Stimulated activated naive B cell treated with anti-CD40 and anti-IgM and Interleukin-4, amounts not matched to agents 10 μg/mL and 1 μg/mL and 100 μg/mL, for 72 hours (primary cell): ENCODE data around the gene AGGF1.

ENCODE experiments used
- ATAC-seq, 2 donors: fragments of 150-1000 bp; cut with Tn5 transposase; replicated peaks; 2 replicates each; pipeline ENCODE4 v1.10.0; 2021; ENCODE audit warnings: moderate library complexity in 1 of 2
- DNase-seq: peaks from one replicate; pipeline ENCODE4 v3.0.0; 2021
- H3K27ac Mint-ChIP-seq: one replicate; pipeline ENCODE4 v1.8.0; 2022; ENCODE audit warnings: mild to moderate bottlenecking, mixed read lengths
- H3K27me3 Mint-ChIP-seq, 2 donors: one replicate each; pipeline ENCODE4 v1.8.0; 2022; ENCODE audit warnings: mixed read lengths in 2 of 2
- H3K36me3 Mint-ChIP-seq, 2 donors: one replicate each; pipeline ENCODE4 v1.8.0; 2022; ENCODE audit warnings: mixed read lengths in 2 of 2, mild to moderate bottlenecking in 1 of 2
- H3K4me1 Mint-ChIP-seq, 2 donors: one replicate each; pipeline ENCODE4 v1.8.0; 2022; ENCODE audit warnings: mixed read lengths in 2 of 2, mild to moderate bottlenecking in 1 of 2
- H3K4me3 Mint-ChIP-seq, 2 donors: one replicate each; pipeline ENCODE4 v1.8.0; 2022; ENCODE audit warnings: mild to moderate bottlenecking in 2 of 2, mixed read lengths in 2 of 2, moderate library complexity in 1 of 2
- H3K9me3 Mint-ChIP-seq, 2 donors: one replicate each; pipeline ENCODE4 v1.8.0; 2022; ENCODE audit warnings: mixed read lengths in 2 of 2, mild to moderate bottlenecking in 1 of 2

Gene AGGF1

DNA sequence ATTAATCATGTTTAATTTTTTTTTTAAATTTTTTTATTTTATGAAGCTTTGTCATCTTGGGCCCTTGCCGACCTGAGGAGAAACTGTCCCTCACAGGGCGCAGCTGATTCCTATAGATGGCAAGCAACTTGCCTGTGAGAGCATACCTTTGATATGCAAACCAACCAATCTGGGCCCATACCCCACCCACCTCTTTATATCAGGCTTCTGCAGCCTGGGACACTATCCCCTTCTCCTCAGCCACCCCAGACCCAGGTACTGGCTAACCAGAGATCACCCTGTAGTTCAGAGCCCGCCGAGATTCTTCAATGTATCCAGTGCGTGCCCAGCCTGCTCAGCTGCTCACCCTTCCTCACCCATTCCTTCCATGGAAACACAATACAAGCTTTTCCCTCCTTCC is 18.7 kb upstream of the AGGF1 start:
- Mint-ChIP-seq H3K4me1 (no peaks in the 10 kb centered on the region), H3K9me3 (no peaks in the 10 kb centered on the region), H3K36me3 (no peaks in the 10 kb centered on the region), H3K27me3 (peaks cover 0 to 16% of the 10 kb centered on the region in 2 donors), H3K27ac (no peak overlapping the region), H3K4me3 (no peak overlapping the region)
- ATAC-seq, result no peak
- no peak for DNase-seq

DNA sequence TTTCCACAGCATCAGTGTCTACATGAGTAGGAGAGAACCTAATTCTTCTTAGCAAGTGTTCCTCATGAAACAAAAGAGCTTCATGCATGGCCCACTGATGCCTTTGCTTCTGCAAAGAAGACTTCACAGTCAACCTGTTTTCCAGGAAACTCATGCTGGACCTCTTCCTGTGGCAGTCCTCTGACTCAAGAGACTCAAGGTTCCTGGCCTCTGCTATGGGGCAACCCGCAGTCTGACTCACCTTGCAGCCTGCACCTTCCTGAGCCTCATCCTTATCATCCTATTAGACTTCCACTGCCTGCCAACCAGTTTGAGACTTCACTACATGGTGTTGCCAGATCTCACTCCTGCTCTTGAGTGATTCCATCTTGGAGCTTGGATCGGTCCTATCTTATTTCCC is 17.6 kb upstream of the AGGF1 start:
- H3K27me3 Mint-ChIP-seq, result peaks cover 0 to 16% of the 10 kb centered on the region in 2 donors
- ATAC-seq (no peak), DNase-seq (no peak)
- no peaks in the 10 kb centered on the region for H3K4me1 Mint-ChIP-seq
- H3K36me3 Mint-ChIP-seq, result no peaks in the 10 kb centered on the region
- H3K9me3 Mint-ChIP-seq, result no peaks in the 10 kb centered on the region
- no peak overlapping the region for H3K27ac Mint-ChIP-seq
- H3K4me3 Mint-ChIP-seq, result no peak overlapping the region

DNA sequence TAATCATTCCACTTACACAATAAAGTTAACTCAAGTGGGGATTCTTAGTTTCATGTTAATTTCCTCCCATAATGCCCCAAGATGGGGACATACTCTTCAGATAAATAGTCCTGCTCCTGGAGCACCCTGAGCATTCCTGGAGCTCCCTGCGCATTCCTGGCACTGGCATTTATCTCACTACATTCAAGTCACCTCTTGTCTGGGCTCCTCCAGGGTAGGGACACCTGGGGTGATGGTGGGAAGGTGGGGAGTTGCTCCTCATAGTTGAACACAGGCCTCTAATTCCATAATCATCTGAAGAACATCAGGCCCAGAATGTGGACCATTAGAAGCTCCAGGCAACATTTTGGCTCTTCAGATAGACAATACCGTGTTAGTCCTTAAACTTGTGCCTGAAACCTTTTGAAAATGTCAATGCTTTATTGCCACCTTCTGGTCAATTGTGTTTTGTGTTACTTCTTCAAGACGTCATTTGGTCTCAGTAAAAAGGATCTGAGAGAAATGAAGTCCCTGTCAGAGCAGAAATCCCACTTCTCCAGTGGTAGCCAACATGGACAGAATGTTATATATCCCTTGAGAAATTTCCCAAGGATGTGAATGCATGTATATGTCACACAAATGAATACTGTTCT is 14.2 kb upstream of the AGGF1 start:
- no peak overlapping the region for H3K27ac Mint-ChIP-seq
- H3K4me3 Mint-ChIP-seq, result no peak overlapping the region
- no peaks in the 10 kb centered on the region for H3K36me3 Mint-ChIP-seq
- no peak for DNase-seq
- ATAC-seq, result peak; percentile 41 to 44
- no peaks in the 10 kb centered on the region for H3K4me1 Mint-ChIP-seq
- no peaks in the 10 kb centered on the region for H3K9me3 Mint-ChIP-seq
- peaks cover 9 to 24% of the 10 kb centered on the region in 2 donors for H3K27me3 Mint-ChIP-seq

DNA sequence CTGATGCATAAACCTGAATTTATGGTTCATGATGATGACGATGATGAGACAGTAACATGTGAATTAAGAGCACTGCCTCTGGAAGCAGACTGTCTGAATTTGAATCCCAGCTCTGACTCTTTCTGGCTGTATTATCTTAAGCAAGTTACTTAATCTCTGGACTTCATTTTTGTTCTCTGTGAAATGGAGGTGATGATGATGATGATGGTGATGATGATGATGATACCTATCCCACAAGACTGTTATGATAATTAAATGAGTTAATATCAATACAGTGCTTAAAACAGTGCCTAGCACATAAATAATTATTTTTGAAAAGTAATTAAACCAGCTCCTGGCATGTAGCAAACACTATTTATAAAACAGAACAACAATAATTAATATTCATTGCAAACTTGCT is 13.2 kb upstream of the AGGF1 start:
- Mint-ChIP-seq H3K27ac (no peak overlapping the region), H3K9me3 (no peaks in the 10 kb centered on the region), H3K4me3 (no peak overlapping the region), H3K27me3 (peaks cover 10 to 24% of the 10 kb centered on the region in 2 donors), H3K4me1 (no peaks in the 10 kb centered on the region), H3K36me3 (no peaks in the 10 kb centered on the region)
- ATAC-seq (no peak), DNase-seq (no peak)

DNA sequence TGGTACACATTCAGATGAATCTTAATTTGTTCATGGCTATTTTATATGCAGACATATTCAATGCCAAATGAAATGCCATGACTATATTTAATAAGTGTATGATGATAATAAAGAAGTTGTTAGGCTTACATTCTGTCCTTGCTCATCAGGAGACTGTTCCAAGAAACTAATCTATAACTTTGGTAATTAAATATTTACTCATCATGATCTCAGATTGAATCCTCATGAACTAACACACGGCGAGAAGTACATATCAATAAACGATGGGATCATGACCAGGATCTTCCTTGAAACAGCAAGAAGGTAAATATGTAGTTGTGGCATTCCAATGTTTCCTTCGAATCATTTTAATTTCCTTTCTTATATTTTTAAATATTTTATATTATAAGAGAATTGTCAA is 12.5 kb upstream of the AGGF1 start:
- peaks cover 2 to 3% of the 10 kb centered on the region in 2 donors for H3K9me3 Mint-ChIP-seq
- no peak for ATAC-seq
- peaks cover 1 to 2% of the 10 kb centered on the region in 2 donors for H3K36me3 Mint-ChIP-seq
- H3K27ac Mint-ChIP-seq, result no peak overlapping the region
- peaks cover 17 to 29% of the 10 kb centered on the region in 2 donors for H3K27me3 Mint-ChIP-seq
- no peak for DNase-seq
- H3K4me3 Mint-ChIP-seq, result no peak overlapping the region
- H3K4me1 Mint-ChIP-seq, result no peaks in the 10 kb centered on the region

DNA sequence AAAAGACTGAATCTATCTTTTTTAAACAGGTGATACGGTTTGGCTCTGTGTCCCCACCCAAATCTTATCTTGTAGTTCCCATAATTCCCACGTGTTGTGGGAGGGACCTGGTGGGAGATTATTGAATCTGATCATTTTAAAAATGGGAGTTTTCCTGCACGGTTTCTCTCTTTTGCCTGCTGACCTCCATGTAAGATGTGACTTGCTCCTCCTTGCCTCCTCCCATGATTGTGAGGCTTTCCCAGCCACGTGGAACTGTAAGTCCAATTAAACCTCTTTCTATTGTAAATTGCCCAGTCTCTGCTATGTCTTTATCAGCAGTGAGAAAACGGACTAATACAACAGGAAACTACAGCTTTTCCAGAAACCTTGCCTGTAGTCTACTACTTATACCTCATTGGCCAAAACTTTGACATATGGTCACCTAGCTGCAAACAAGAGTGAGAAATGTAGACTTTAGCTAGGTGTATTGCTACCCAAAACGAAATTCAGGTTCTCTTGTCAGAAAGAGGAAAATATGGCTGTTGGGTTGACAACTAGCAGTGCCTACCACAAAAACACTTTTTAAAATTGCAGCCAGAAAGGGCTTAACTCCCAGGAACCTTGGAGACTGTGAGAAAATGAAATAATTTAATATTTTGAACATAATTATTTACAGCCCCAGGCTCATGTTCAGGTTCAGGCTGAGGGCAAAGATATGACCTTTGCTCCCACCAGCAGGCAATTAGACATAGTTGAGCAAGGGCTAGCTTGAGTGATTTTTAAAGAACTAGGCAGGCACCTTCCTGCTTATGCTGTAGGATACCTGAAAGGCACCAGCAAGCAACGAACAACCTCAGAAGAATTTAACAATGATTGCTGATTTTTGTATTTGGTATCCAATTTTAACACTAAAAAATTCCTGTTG is 7.4 kb upstream of the AGGF1 start:
- no peak overlapping the region for H3K27ac Mint-ChIP-seq
- H3K36me3 Mint-ChIP-seq, result peaks cover 2 to 3% of the 10 kb centered on the region in 2 donors
- H3K4me1 Mint-ChIP-seq, result no peaks in the 10 kb centered on the region
- ATAC-seq (no peak), DNase-seq (no peak)
- H3K27me3 Mint-ChIP-seq, result peaks cover 27 to 32% of the 10 kb centered on the region in 2 donors
- peaks cover 2 to 4% of the 10 kb centered on the region in 2 donors for H3K9me3 Mint-ChIP-seq
- no peak overlapping the region for H3K4me3 Mint-ChIP-seq

DNA sequence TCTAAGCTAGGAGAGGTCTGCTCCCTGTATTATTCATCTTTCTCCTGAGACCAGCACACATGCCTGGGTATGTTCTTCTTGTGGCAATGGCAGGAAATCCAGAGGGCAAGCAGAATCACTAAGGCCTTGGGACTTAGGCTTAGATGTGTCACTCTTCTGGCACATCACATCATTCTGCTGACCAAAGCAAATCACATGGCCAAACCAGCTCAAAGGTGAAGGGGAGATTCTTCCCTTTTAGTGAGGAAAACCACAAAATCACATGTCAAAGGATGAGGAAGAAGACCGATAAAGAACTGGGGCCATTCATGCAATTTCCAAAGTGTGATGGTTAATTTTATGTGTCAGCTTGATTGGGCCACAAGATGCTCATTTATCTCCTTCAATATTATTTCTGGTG is 5.7 kb upstream of the AGGF1 start:
- H3K9me3 Mint-ChIP-seq, result peaks cover 11 to 17% of the 10 kb centered on the region in 2 donors
- no peak overlapping the region for H3K4me3 Mint-ChIP-seq
- ATAC-seq (no peak), DNase-seq (no peak)
- H3K27me3 Mint-ChIP-seq, result peaks cover 15 to 23% of the 10 kb centered on the region in 2 donors
- H3K4me1 Mint-ChIP-seq, result no peaks in the 10 kb centered on the region
- no peak overlapping the region for H3K27ac Mint-ChIP-seq
- peaks cover 11 to 15% of the 10 kb centered on the region in 2 donors for H3K36me3 Mint-ChIP-seq

DNA sequence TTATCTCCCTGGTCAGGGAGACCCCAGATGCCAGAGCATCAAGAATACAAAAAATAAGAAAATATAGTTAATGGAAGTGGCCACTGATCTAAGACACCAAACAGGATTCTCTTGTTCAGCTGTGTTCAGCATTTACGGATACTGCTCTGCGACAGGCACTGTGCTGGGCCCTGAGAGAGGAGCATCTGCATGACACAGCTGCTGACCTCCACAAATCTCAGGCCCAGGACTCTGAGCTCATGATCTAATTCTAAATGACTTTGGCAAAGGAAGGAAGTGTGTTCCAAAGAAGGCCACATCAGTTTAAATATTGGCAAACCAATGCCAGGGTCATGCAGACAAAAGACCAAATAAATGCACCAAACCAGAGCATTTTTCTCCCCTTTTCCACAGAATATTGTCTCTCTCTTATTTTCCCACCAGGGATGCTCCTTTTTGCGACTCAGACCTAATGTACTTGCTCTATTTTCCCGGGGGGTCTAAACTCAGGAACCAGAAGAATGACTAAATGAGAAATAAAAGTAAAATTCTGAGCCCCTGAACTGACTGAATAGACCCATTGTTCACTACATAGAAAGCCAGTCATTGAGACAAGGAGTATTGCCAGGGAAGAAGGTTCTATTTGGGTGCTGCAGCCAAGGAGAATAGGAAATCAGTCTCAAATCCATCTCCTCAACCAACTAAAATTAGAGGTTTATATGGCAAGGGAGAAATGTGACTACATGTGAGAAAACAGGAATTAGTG is 1.4 kb upstream of the AGGF1 start:
- H3K9me3 Mint-ChIP-seq, result peaks cover 9 to 13% of the 10 kb centered on the region in 2 donors
- peaks cover 3 to 11% of the 10 kb centered on the region in 2 donors for H3K4me1 Mint-ChIP-seq
- H3K4me3 Mint-ChIP-seq, result no peak overlapping the region
- DNase-seq (no peak), ATAC-seq (no peak)
- peak overlapping the region; percentile 67 for H3K27ac Mint-ChIP-seq
- H3K27me3 Mint-ChIP-seq, result peaks cover 3 to 6% of the 10 kb centered on the region in 2 donors
- peaks cover 9 to 19% of the 10 kb centered on the region in 2 donors for H3K36me3 Mint-ChIP-seq

DNA sequence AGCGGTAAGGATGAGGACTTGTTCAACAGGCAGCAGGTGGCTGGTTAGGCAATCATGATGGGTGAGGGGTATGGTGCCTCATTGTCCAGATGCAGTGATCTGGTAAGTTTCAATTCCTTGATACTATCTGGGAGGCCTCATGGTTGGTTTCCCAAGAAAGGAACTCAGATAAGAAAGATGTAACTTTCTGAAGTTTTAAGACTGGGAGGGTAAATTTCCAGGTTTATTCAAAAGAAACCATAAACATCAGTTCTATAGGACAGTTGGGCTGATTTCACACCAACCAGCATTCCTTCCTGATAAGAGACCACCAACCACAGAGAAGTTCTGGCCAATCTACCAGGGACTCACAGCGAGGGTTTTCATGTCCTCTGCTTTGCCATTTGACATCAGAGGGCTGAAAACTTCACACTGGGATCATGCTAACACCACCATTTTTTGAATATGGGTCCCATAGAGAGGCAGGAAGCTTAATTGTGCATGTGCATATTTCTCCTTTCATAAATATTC is 773 bp upstream of the AGGF1 start:
- Mint-ChIP-seq H3K36me3 (peaks cover 9 to 19% of the 10 kb centered on the region in 2 donors), H3K9me3 (peaks cover 9 to 13% of the 10 kb centered on the region in 2 donors), H3K4me3 (peak overlapping the region; percentile 87 to 96), H3K27ac (peak overlapping the region; percentile 98), H3K27me3 (peaks cover 3 to 5% of the 10 kb centered on the region in 2 donors), H3K4me1 (peaks cover 3 to 11% of the 10 kb centered on the region in 2 donors)
- DNase-seq (no peak), ATAC-seq (no peak)

DNA sequence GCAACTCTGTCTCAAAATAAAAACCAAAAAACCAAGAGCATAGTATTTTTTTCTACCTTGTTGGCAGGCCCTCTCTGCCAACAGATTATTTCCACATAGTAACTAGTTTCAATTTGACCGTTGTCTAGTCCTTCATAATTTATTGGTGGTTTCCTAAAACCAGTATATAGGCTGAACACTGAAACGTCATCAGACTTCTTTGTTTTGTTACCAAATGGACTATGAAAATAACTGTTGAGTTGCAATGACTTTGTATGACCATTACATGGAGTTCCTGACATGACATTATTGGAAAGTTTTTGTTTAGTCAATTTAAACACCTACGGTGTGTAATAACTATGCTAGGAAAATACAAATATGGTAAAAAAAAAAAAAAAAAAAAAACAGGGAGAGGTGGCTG is 1.7 kb downstream of the AGGF1 start:
- no peak for ATAC-seq

DNA sequence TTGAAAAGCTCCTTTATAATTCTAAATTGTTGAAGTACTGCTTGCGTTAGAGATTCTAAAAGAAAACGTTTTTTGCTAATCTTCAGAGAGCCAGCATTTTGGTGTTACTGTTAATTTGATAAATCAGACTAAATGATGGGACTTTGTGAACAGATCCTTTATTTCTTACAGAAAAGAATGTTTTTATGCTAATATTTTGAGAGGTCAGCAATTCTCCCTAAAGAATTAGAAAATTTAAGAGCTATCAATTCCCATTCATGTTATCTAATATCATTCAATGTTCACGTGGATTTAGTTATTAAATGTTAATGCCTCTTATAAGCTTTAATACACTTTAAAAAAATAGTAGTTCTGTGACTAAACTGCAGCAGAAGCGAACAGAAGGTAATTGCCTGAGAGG is 2.4 kb downstream of the AGGF1 start:
- Mint-ChIP-seq H3K36me3 (peaks cover 12 to 27% of the 10 kb centered on the region in 2 donors), H3K9me3 (peaks cover 9 to 13% of the 10 kb centered on the region in 2 donors), H3K27ac (no peak overlapping the region), H3K4me3 (no peak overlapping the region), H3K27me3 (no peaks in the 10 kb centered on the region), H3K4me1 (peaks cover 3 to 11% of the 10 kb centered on the region in 2 donors)
- DNase-seq, result no peak
- ATAC-seq, result no peak

More for the DNA sequence above, 1.7 kb downstream of the AGGF1 start:
- H3K27ac Mint-ChIP-seq, result peak overlapping the region; percentile 98
- no peaks in the 10 kb centered on the region for H3K27me3 Mint-ChIP-seq
- peak overlapping the region; percentile 87 to 96 for H3K4me3 Mint-ChIP-seq
- no peak for DNase-seq
- peaks cover 3 to 11% of the 10 kb centered on the region in 2 donors for H3K4me1 Mint-ChIP-seq
- peaks cover 9 to 13% of the 10 kb centered on the region in 2 donors for H3K9me3 Mint-ChIP-seq
- peaks cover 9 to 23% of the 10 kb centered on the region in 2 donors for H3K36me3 Mint-ChIP-seq

DNA sequence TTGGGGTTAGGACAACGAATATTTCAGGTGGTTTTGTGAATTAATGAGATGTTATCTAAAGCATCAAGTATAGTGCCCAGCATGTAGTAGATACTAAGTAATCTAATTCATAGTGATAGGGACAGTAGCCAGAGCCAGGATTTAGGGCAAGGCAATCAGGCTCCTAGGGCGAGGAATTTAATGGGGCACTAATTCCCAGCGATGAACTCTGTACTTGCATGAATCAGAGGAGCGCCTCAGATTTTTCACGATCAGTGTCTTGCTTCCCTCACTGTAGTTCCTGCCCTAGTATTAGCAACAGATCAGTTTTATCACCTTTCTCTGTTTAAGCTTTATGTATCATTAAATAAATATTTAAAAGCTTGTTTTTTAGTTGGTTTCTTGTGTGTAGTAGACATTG is 3.1 kb downstream of the AGGF1 start:
- Mint-ChIP-seq H3K36me3 (peaks cover 9 to 24% of the 10 kb centered on the region in 2 donors), H3K4me1 (peaks cover 3 to 11% of the 10 kb centered on the region in 2 donors), H3K9me3 (peaks cover 6 to 8% of the 10 kb centered on the region in 2 donors), H3K4me3 (no peak overlapping the region), H3K27ac (no peak overlapping the region), H3K27me3 (no peaks in the 10 kb centered on the region)
- ATAC-seq (no peak), DNase-seq (no peak)

DNA sequence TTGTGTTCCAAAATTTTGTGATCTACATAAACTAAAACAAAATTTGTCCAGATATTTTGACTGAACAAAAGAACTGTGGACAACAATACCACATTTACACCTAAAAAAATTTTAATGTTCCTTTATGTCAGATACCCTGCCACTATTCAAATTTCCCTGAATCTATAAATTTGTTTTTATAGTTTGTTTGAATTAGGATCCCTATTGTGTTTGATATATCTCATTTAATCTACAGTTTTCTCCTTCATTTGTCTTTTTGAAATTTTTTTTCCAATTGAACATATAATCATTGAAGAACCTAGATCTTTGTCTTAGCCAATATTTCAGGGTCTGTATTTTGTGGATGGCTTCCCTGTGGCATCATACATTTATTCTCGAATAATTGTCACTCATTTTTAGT is 5.7 kb downstream of the AGGF1 start:
- H3K36me3 Mint-ChIP-seq, result peaks cover 16 to 17% of the 10 kb centered on the region in 2 donors
- peaks cover 3 to 11% of the 10 kb centered on the region in 2 donors for H3K4me1 Mint-ChIP-seq
- H3K4me3 Mint-ChIP-seq, result no peak overlapping the region
- ATAC-seq (no peak), DNase-seq (no peak)
- H3K9me3 Mint-ChIP-seq, result no peaks in the 10 kb centered on the region
- H3K27ac Mint-ChIP-seq, result no peak overlapping the region
- H3K27me3 Mint-ChIP-seq, result no peaks in the 10 kb centered on the region
